Measurements from ENCODE around the gene DHX40. TPM values are rescaled to one million over a fixed set of nuclear protein-coding genes. Genes with fewer than 3 reads are reported as not detected.

DHX40 gene
- total and polyA plus RNA-seq, 2 of the 13 experiments (the other 11 are each of a cell fraction or from before 2014, with no cell fraction given): 22.2 to 37.0 TPM

GRCh38 chr17:59521465-59522126 is 43.8 kb upstream of the DHX40 start (continued):
- TF ChIP-seq DRAP1 (CRISPR knock-in tag; IDR thresholded peaks at IDR 0.05) (0 out of 2 replicates have a peak, but pooled peaks have one; percentile 26), ETS1 (CRISPR knock-in tag; IDR thresholded peaks at IDR 0.05) (no peak), DR1 (CRISPR knock-in tag; IDR thresholded peaks at IDR 0.05) (no peak), GATAD2A (CRISPR knock-in tag; IDR thresholded peaks at IDR 0.05) (peak; percentile 77; the same call in 1 of the 2 replicates), PHF5A (CRISPR knock-in tag; IDR thresholded peaks at IDR 0.05; ENCODE audit: low read depth, unreplicated experiment) (no peak), ZNF432 (CRISPR knock-in tag; IDR thresholded peaks at IDR 0.05; ENCODE audit: borderline replicate concordance) (no peak), ZSCAN9 (CRISPR knock-in tag; IDR thresholded peaks at IDR 0.05; ENCODE audit: borderline replicate concordance) (no peak), ZNF556 (CRISPR knock-in tag; IDR thresholded peaks at IDR 0.05; ENCODE audit: borderline replicate concordance) (no peak), SNAI1 (CRISPR knock-in tag; IDR thresholded peaks at IDR 0.05; ENCODE audit: borderline replicate concordance) (0 out of 2 replicates have a peak, but pooled peaks have one; percentile 46), KDM5B (CRISPR knock-in tag; IDR thresholded peaks at IDR 0.05; ENCODE audit: borderline replicate concordance) (peak; percentile 78; the same call in 1 of the 2 replicates), ARNT2 (CRISPR knock-in tag; IDR thresholded peaks at IDR 0.05; ENCODE audit: low read depth) (no peak), MATR3 (CRISPR knock-in tag; IDR thresholded peaks at IDR 0.05) (no peak), ZNF326 (CRISPR knock-in tag; IDR thresholded peaks at IDR 0.05; ENCODE audit: borderline replicate concordance) (no peak), ZNF138 (CRISPR knock-in tag; IDR thresholded peaks at IDR 0.05; ENCODE audit: low read depth) (no peak), ARNTL (CRISPR knock-in tag; IDR thresholded peaks at IDR 0.05) (no peak)
- TF ChIP-seq, protein P1, sequence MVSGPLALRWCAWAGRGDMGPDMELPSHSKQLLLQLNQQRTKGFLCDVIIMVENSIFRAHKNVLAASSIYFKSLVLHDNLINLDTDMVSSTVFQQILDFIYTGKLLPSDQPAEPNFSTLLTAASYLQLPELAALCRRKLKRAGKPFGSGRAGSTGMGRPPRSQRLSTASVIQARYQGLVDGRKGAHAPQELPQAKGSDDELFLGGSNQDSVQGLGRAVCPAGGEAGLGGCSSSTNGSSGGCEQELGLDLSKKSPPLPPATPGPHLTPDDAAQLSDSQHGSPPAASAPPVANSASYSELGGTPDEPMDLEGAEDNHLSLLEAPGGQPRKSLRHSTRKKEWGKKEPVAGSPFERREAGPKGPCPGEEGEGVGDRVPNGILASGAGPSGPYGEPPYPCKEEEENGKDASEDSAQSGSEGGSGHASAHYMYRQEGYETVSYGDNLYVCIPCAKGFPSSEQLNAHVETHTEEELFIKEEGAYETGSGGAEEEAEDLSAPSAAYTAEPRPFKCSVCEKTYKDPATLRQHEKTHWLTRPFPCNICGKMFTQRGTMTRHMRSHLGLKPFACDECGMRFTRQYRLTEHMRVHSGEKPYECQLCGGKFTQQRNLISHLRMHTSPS (CRISPR knock-in tag; IDR thresholded peaks at IDR 0.05; ENCODE audit: low read depth): no peak
- TF ChIP-seq, protein P2, sequence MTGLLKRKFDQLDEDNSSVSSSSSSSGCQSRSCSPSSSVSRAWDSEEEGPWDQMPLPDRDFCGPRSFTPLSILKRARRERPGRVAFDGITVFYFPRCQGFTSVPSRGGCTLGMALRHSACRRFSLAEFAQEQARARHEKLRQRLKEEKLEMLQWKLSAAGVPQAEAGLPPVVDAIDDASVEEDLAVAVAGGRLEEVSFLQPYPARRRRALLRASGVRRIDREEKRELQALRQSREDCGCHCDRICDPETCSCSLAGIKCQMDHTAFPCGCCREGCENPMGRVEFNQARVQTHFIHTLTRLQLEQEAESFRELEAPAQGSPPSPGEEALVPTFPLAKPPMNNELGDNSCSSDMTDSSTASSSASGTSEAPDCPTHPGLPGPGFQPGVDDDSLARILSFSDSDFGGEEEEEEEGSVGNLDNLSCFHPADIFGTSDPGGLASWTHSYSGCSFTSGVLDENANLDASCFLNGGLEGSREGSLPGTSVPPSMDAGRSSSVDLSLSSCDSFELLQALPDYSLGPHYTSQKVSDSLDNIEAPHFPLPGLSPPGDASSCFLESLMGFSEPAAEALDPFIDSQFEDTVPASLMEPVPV (CRISPR knock-in tag; IDR thresholded peaks at IDR 0.05): no peak
- TF ChIP-seq, protein P3, sequence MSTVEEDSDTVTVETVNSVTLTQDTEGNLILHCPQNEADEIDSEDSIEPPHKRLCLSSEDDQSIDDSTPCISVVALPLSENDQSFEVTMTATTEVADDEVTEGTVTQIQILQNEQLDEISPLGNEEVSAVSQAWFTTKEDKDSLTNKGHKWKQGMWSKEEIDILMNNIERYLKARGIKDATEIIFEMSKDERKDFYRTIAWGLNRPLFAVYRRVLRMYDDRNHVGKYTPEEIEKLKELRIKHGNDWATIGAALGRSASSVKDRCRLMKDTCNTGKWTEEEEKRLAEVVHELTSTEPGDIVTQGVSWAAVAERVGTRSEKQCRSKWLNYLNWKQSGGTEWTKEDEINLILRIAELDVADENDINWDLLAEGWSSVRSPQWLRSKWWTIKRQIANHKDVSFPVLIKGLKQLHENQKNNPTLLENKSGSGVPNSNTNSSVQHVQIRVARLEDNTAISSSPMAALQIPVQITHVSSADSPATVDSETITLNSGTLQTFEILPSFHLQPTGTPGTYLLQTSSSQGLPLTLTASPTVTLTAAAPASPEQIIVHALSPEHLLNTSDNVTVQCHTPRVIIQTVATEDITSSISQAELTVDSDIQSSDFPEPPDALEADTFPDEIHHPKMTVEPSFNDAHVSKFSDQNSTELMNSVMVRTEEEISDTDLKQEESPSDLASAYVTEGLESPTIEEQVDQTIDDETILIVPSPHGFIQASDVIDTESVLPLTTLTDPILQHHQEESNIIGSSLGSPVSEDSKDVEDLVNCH (CRISPR knock-in tag; IDR thresholded peaks at IDR 0.05): no peak
- TF ChIP-seq, protein P4, sequence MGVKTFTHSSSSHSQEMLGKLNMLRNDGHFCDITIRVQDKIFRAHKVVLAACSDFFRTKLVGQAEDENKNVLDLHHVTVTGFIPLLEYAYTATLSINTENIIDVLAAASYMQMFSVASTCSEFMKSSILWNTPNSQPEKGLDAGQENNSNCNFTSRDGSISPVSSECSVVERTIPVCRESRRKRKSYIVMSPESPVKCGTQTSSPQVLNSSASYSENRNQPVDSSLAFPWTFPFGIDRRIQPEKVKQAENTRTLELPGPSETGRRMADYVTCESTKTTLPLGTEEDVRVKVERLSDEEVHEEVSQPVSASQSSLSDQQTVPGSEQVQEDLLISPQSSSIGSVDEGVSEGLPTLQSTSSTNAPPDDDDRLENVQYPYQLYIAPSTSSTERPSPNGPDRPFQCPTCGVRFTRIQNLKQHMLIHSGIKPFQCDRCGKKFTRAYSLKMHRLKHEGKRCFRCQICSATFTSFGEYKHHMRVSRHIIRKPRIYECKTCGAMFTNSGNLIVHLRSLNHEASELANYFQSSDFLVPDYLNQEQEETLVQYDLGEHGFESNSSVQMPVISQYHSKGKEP (CRISPR knock-in tag; IDR thresholded peaks at IDR 0.05): no peak

All from HepG2 (cell line).